ENCODE results near the gene NGFR. TPM values are rescaled to one million over a fixed set of nuclear protein-coding genes. Genes with fewer than 3 reads are reported as not detected.

Gene NGFR
- polyA plus RNA-seq, 12 donors, result 26.1 to 64.3 (median 44.2) TPM; not detected in 1

- DNase-seq, result no peak
Measured at GRCh38 chr17:49513641-49514040, 18.5 kb downstream of the NGFR start.

GRCh38 chr17:49514071-49514721 is 19.1 kb downstream of the NGFR start:
- DNase-seq, result peak; percentile 84

- peak; percentile 88 for DNase-seq
Measured at GRCh38 chr17:49515196-49515770, 20.2 kb downstream of the NGFR start.

DNA sequence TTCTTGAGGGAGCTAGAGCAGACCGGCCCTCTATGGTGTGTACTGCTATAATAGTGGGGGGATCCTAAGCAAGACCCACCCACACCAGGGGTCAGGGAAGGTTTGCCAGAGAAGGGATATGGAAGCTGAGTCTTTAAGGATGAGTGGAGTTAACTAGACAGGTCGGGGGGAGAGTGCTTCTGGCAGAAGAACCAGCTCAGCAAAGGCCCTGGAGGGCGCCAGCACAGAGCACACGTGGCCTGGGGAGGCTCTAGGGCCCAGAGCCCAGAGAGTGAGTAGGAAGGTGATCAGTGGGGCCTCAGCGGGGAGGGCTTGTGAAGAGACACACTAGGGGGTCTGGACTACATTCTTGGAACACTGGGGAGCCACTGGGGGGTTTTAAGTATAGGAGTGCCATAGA is 21.1 kb downstream of the NGFR start:
- no peak for DNase-seq

GRCh38 chr17:49518346-49519078 is 23.4 kb downstream of the NGFR start:
- no peak for DNase-seq

- peak; percentile 75 for DNase-seq
Measured at GRCh38 chr17:49519781-49520180, 24.7 kb downstream of the NGFR start.

DNA sequence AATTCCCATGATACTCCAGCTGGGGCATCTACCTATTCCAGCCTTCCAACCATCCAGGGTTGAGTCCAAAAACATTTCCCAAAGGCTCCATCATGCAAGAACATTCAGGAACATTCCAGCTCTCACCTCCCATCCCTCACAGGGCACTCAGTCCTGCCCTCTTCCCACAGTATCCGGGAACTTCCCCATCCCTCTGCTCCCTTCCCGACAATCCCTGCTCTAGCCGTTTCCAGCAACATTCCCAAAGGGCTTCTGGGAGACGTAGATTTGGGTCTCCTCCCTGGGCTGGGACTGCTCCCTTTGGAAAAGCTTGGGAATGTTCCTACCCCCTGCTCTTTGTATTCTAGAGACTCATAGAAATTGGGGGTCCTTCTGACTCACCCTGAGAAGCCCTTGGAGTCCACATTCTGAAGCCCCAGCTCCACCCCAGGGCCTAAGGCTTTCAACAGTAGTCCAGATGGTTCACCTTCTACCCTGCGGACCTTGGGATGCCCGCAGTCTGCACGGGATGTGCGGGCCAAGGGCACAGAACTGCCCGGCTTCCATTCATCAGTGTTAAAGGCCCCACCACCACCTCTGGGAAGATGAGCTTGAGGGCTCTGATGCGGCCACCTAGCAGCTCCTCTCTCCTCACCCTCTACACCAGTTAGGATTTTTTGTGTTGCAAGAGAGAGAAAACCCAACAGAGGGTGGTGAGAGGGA is 25.4 kb downstream of the NGFR start:
- DNase-seq, result no peak

DNA sequence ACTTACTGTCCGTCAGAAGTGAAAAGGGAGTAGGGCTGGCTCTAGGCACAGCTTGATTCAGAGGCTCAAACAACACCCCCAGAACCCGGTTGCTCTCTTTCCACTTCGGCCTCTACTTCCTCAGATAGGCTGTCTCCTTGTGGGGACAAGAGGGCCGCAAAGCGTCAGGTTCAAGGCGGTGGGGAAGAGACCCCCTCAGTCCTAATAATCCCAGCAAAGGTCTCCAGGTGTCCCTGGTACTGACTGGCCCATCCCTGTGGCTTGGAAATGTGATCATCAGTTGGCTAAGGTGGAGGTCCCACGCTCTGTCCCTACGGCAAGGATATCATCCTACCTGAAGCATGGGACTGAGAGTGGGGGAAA is 26.0 kb downstream of the NGFR start:
- no peak for DNase-seq

DNA sequence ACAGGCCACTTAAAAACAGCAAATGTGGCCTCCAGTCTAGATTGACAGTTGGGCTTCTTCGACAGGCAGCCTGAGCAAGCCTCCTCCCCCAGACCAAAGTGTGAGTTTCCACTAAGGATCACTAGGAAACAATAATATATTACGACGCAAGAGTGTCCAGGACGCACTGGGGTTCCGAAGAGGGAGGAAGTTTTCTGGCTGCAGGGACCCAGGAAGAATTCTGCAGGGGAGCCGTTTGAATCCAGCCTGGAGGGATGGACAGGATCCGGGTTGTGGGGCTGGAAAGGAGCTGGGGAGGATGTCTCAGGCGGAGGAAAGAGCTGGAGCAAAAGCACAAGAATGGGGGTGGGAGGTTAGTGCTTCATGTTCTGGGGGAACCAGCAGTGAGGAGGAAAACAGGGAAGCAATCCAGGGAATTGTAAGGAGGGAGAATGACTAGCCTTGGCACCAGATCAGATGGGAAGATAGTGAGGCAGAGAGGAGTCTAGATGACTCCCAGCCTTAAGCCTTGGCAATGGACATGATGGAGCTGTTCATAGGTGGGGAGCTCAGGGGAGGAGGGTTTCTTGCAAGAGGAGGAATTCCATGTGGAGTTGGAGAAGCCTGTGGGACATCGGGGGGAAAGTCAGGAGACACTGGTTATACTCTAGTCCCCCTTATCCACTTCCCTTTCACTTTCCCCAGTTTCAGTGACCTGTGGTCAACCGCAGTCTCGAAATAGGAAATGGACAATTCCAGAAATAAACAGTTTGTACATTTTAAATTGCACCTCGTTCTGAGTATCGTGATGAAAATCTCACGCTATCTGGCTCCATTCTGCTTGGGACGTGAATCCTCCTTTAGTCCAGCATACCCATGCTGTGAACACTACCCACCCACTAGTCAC is 26.6 kb downstream of the NGFR start:
- DNase-seq, result peak; percentile 61

- no peak for DNase-seq
Measured at GRCh38 chr17:49522357-49522890, 27.3 kb downstream of the NGFR start.

DNA sequence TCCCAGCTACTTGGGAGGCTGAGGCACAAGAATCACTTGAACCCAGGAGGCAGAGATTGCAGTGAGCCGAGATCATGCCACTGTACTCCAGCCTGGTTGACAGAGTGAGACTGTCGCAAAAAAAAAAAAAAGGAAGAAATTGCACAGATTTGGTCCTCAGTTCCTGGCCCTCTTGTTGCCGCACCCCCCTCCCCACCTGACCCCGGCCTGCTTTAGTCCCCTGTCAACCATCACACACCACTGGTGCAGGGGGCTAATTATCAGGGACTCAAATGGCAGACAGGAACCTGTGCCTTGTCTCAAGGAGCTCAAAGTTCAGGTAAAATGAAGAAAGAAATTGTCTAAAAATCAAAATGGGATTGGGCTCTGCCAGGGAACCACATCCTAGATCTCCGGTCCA is 28.1 kb downstream of the NGFR start:
- DNase-seq, result no peak

- no peak for DNase-seq
Measured at GRCh38 chr17:49523706-49524472, 28.8 kb downstream of the NGFR start.

- no peak for DNase-seq
Measured at GRCh38 chr17:49524473-49525359, 29.6 kb downstream of the NGFR start.

DNA sequence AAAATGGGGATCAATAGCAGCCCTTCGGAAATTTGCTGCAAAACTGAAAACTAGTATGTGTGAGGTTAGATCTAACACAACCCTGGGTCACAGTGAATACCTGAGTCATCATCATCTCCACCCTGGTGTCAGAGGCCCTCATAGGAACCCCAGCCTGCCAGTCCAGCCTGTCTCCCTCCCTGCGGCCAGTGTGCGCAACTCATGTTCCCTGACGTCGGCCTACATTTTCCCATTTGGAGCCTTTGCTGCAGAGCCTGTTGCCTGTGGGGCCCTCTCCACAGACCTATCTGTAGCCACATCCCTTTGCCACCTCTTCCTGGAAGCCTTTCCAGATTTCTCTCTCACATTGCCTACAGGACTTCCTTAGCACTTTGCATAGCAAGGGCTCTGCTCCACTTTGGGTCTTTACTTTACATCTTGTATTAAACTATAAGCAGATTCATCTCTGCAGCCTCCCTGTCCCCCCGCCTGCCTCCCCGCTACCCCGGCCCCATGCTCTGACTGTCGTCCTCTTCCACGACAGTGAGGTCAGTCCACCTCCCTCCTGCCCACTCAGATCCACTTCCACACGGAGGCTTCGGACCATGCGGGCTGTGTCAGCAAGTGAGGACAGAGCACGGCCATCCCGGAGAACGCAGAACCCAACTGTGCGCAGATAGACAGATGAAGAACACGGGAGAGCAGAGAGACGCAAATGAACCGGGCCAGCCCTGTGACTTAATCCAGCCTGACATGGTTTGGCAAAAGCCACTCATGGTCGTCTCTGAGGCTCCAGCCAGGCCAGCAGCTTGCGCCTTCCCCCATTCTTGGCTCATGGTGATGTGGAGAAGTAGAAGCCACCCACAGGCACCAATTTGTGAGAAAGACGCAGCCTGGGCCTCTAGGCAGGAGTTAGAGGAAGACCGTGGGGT is 31.0 kb downstream of the NGFR start:
- peak; percentile 48 for DNase-seq

- DNase-seq, result no peak
Measured at GRCh38 chr17:49527927-49528651, 33.0 kb downstream of the NGFR start.

DNA sequence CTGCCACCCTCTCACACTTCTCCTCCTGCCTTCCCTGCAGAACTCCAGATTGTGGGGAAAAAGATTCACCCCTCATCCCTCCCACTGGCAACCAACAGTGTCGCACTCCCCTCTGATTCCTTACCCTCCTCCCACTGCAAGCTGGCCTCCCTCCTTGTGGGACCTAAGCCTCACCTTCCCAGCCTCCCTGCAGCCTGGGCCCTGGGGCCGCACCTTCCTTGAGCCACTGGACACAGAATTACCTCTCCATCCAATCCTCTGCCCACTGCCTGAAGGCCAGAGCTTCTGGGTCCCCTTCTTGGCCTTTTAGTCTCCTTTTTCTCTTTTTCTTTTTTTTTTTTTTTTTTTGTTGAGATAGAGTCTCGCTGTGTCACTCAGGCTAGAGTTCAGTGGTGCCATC is 33.9 kb downstream of the NGFR start:
- DNase-seq, result no peak

DNA sequence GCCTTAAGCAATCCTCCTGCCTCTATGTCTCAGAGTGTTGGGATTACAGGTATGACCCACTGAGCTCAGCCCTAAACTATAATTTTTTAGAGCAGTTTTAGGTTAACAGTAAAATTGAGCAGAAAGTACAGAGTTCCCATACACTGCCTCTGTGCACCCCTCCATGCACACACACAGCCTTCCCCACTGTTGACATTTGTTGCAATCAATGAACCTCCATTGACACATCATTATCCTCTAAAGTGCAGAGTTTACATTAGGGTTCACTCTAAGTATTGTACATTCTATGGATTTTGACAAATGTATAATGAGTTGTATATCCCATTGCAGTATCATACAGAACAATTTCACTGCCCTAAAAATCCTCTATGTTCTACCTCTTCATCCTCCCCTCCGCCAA is 35.0 kb downstream of the NGFR start:
- DNase-seq, result no peak

DNA sequence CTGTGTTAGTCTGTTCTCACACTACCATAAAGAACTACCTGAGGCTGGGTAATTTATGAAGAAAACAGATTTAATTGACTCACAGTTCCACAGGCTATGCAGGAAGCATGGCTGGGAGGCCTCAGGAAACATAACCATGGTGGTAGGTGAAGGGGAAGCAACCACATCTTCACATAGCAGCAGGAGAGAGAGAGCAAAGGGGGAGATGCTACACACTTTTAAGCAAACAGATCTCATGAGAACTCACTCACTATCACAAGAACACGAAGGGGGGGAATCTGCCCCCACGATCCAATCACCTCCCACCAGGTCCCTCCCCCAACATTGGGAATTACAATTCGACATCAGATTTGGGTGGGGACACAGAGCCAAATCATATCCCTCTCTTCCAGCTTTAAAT is 48.8 kb downstream of the NGFR start:
- DNase-seq, result no peak

Measured in muscle of arm (tissue), 12 donors.